K562 (cell line): ENCODE results near the gene ANKRD24.
"Not testable (repeated sequence)": the region's sequence is repeated elsewhere in the genome, so short reads cannot be mapped to it uniquely, and the experiment has no call there.

Source experiments
- ELF1 ChIP-seq: fragments of 200-800 bp; sonication (Bioruptor generic); IDR thresholded peaks from 2 replicates; pipeline ENCODE4 v1.6.1; 2016; ENCODE audit warnings: missing genetic modification characterization, missing compliant biosample characterization
- HMG20A ChIP-seq: fragments of 450-650 bp; formaldehyde crosslinking; conservative IDR thresholded peaks from 2 replicates; pipeline ENCODE4 v1.4.0; 2020; ENCODE audit warnings: mild to moderate bottlenecking, mixed read lengths
- NFIC ChIP-seq: fragments of 450-650 bp; IDR thresholded peaks from 2 replicates; pipeline ENCODE4 v1.6.1; 2017; ENCODE audit warnings: mild to moderate bottlenecking, inconsistent platforms
- PATZ1 ChIP-seq: fragments of 250-450 bp; sonication (Bioruptor Pico); IDR thresholded peaks from 2 replicates; pipeline ENCODE4 v1.5.0; 2020; ENCODE audit warnings: mild to moderate bottlenecking, borderline replicate concordance

- TF ChIP-seq NFIC; PATZ1 (CRISPR knock-in tag); HMG20A; ELF1 (tag): not testable (repeated sequence)
Measured at GRCh38 chr19:4232139-4232538, 49.6 kb downstream of the ANKRD24 start.
